NCI-H2081 (cell line): ENCODE measurements around the gene MYH6.

ENCODE experiments used
- DNase-seq, 2 experiments: peaks; one replicate each; lab custom pipeline; 2025; lab: John Stamatoyannopoulos, UW

Gene MYH6

GRCh38 chr14:23376482-23377197 lies 31.4 kb downstream of the MYH6 start, which contains the start of gene CMTM5:
Gene CMTM5, plus strand, starts transcription at chr14:23377046. Its CDS starts 206 bp downstream, at chr14:23377252.
- DNase-seq = no peak

GRCh38 chr14:23375527-23376251 lies 32.4 kb downstream of the MYH6 start:
- no peak for DNase-seq

GRCh38 chr14:23373041-23373440 lies 35.0 kb downstream of the MYH6 start:
- DNase-seq = no peak

- DNase-seq = no peak
Measured at GRCh38 chr14:23372509-23372908, 35.6 kb downstream of the MYH6 start, which contains the start of gene IL25. Gene IL25, plus strand, starts transcription at chr14:23372809.

GRCh38 chr14:23371865-23372264 lies 36.2 kb downstream of the MYH6 start:
- DNase-seq = no peak

GRCh38 chr14:23370221-23370620 lies 37.9 kb downstream of the MYH6 start:
- DNase-seq = no peak

GRCh38 chr14:23366426-23366921 lies 41.6 kb downstream of the MYH6 start:
- DNase-seq = no peak

GRCh38 chr14:23365732-23366425 lies 42.2 kb downstream of the MYH6 start:
- no peak for DNase-seq

GRCh38 chr14:23365036-23365731 lies 42.9 kb downstream of the MYH6 start, which contains the start of gene EFS:
Gene EFS, minus strand, starts transcription at chr14:23365172. Its CDS starts 147 bp downstream, at chr14:23365025.
- DNase-seq = no peak

GRCh38 chr14:23364164-23365035 lies 43.7 kb downstream of the MYH6 start:
- no peak for DNase-seq

GRCh38 chr14:23362200-23362599 lies 45.9 kb downstream of the MYH6 start:
- no peak for DNase-seq

- DNase-seq = no peak
Measured at GRCh38 chr14:23361763-23362162, 46.3 kb downstream of the MYH6 start.

- DNase-seq = no peak
Measured at GRCh38 chr14:23361320-23361719, 46.8 kb downstream of the MYH6 start.

- no peak for DNase-seq
Measured at GRCh38 chr14:23360496-23360895, 47.6 kb downstream of the MYH6 start.

- DNase-seq = no peak
Measured at GRCh38 chr14:23359722-23360447, 48.2 kb downstream of the MYH6 start.

- DNase-seq = no peak
Measured at GRCh38 chr14:23359167-23359626, 48.9 kb downstream of the MYH6 start.

- DNase-seq = no peak
Measured at GRCh38 chr14:23358553-23359166, 49.4 kb downstream of the MYH6 start.

GRCh38 chr14:23358042-23358441 lies 50.0 kb downstream of the MYH6 start:
- no peak for DNase-seq

- no peak for DNase-seq
Measured at GRCh38 chr14:23357261-23357660, 50.8 kb downstream of the MYH6 start.

- no peak for DNase-seq
Measured at GRCh38 chr14:23356662-23357061, 51.4 kb downstream of the MYH6 start.
